Gastrocnemius medialis (tissue), 4 donors: ENCODE data around the gene OR10A2. TPM values are rescaled to one million over a fixed set of nuclear protein-coding genes. Genes with fewer than 3 reads are reported as not detected.
"Not testable (repeated sequence)": the region's sequence is repeated elsewhere in the genome, so short reads cannot be mapped to it uniquely, and the experiment has no call there.

ENCODE experiments used
- ATAC-seq, 2 donors: fragments of 150-250 bp; one replicate each; pipeline ENCODE4 v1.9.1; 2016
- DNase-seq, 2 donors: peaks; one replicate each; pipeline ENCODE4 v3.0.0-alpha.2; 2019
- H3K27ac ChIP-seq, 4 donors: fragments of 200-600 bp; sonication (generic); 1 replicate in 1 of 4; 2 replicates in 3 of 4; pipeline ENCODE4 v1.5.1; 2016 to 2018; ENCODE audit warnings: mild to moderate bottlenecking in 2 of 4, moderate library complexity in 1 of 4
- H3K27me3 ChIP-seq, 3 donors: fragments of 200-600 bp; sonication (generic) in 2 of 3; 1 replicate in 1 of 3; 2 replicates in 2 of 3; pipeline versions ENCODE4 v1.5.1 to v1.6.0; 2016 to 2019; ENCODE audit warnings: mild to moderate bottlenecking in 1 of 3, moderate library complexity in 1 of 3
- H3K36me3 ChIP-seq, 2 donors: fragments of 200-600 bp; sonication (generic) in 1 of 2; one replicate each; pipeline ENCODE4 v1.5.1; 2017 to 2018
- H3K4me1 ChIP-seq, 2 donors: fragments of 200-600 bp; sonication (generic) in 1 of 2; one replicate each; pipeline ENCODE4 v1.5.1; 2016 to 2017; ENCODE audit warnings: mild to moderate bottlenecking in 2 of 2
- H3K4me3 ChIP-seq, 4 donors: fragments of 200-600 bp; sonication (generic) in 3 of 4; 1 replicate in 1 of 4; 2 replicates in 3 of 4; pipeline ENCODE4 v1.5.1; 2016 to 2019; ENCODE audit warnings: mild to moderate bottlenecking in 2 of 4
- H3K9me3 ChIP-seq, 3 donors: fragments of 200-600 bp; sonication (generic) in 2 of 3; 1 replicate in 1 of 3; 2 replicates in 2 of 3; pipeline ENCODE4 v1.5.1; 2016 to 2019
- POLR2A ChIP-seq, 2 donors: fragments of 450-650 bp; IDR thresholded peaks; one replicate each; pipeline ENCODE4 v1.6.1; 2017; ENCODE audit warnings: antibody characterized with exemption in 2 of 2, mild to moderate bottlenecking in 2 of 2, moderate library complexity in 2 of 2
- in situ Hi-C, 4 donors: fragments of 200-750 bp; cut with MboI; loops; one replicate each; pipeline versions ENCODE4 v1.15.0 to v1.8.0; 2017; ENCODE audit warnings: low sequenced_read_pairs in 4 of 4
- intact Hi-C: fragments of 100-400 bp; cut with DNase I; formaldehyde crosslinking; loops from one replicate; pipeline ENCODE4 v1.15.1; 2023; ENCODE audit warnings: low total_unique reads
- total RNA-seq, 4 donors: library from RNA; depleted of rRNA; stranded (reverse); fragments of >200 nt; gene quantifications; one replicate each; pipeline versions ENCODE4 v1.1.0 to v1.2.3, GENCODE V29; 2016
- TF ChIP-seq, protein P1 (sequence below), 5 experiments: fragments of 450-650 bp in 3 of 5; fragments of 200-600 bp in 2 of 5; sonication (generic) in 2 of 5; IDR thresholded peaks in 4 of 5; conservative IDR thresholded peaks in 1 of 5; 1 replicate in 4 of 5; 2 replicates in 1 of 5; pipeline ENCODE4 v1.5.1; 2016 to 2019; ENCODE audit warnings: antibody characterized with exemption in 5 of 5, mild to moderate bottlenecking in 3 of 5, moderate library complexity in 3 of 5

OR10A2 gene
- total RNA-seq, 4 donors from 2014 or later: not detected

DNA sequence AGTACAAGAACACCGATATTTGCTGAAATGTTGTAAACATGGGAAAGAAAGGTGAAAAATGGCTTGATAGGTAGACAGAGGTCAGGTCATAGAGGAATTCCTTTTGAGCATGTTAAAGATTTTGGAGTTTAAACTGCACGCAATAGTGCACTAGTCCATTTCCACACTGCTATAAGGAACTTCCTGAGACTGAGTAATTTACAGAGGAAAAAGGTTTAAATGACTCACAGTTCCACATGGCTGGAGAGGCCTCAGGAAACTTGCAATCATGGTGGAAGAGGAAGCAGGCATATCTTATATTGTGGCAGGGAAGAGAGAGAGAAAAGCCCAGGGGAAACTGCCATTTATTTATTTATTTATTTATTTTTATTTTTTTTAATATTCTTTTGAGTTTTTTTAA is 12.3 kb upstream of the OR10A2 start:
- no peak for DNase-seq
- Histone ChIP-seq H3K4me1 (no peaks in the 10 kb centered on the region), H3K9me3 (no peaks in the 10 kb centered on the region), H3K4me3 (no peak overlapping the region), H3K36me3 (no peaks in the 10 kb centered on the region), H3K27me3 (no peaks in the 10 kb centered on the region), H3K27ac (no peak overlapping the region)
- in situ Hi-C loops (no loop called here), intact Hi-C loops (no loop called here)
- TF ChIP-seq POLR2A (IDR thresholded peaks at IDR 0.05): no peak
- TF ChIP-seq, protein P1, sequence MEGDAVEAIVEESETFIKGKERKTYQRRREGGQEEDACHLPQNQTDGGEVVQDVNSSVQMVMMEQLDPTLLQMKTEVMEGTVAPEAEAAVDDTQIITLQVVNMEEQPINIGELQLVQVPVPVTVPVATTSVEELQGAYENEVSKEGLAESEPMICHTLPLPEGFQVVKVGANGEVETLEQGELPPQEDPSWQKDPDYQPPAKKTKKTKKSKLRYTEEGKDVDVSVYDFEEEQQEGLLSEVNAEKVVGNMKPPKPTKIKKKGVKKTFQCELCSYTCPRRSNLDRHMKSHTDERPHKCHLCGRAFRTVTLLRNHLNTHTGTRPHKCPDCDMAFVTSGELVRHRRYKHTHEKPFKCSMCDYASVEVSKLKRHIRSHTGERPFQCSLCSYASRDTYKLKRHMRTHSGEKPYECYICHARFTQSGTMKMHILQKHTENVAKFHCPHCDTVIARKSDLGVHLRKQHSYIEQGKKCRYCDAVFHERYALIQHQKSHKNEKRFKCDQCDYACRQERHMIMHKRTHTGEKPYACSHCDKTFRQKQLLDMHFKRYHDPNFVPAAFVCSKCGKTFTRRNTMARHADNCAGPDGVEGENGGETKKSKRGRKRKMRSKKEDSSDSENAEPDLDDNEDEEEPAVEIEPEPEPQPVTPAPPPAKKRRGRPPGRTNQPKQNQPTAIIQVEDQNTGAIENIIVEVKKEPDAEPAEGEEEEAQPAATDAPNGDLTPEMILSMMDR (IDR thresholded peaks at IDR 0.05 in 4 of 5, conservative IDR thresholded peaks at IDR 0.05 in 1 of 5): no peak
- ATAC-seq: no peak

DNA sequence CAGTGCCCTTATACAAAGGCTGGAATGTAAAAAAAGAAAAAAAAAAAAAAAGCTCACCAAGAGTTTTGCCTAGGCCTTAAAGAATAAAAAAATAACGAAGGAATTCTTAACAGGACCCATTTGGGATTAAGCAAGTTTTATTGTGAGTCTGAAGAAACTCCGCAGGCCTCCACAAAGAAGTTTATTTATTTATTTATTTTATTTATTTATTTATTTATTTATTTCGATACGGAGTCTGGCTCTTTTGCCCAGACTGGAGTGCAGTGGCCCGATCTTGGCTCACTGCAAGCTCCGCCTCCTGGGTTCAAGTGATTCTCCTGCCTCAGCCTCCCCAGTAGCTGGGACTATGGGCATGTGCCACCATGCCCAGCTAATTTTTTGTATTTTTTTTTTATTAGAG is 8.1 kb upstream of the OR10A2 start:
- ATAC-seq, intact Hi-C loops, DNase-seq, H3K27me3 ChIP-seq, H3K36me3 ChIP-seq, in situ Hi-C loops, H3K4me1 ChIP-seq, H3K4me3 ChIP-seq, H3K9me3 ChIP-seq, H3K27ac ChIP-seq: not testable (repeated sequence)

DNA sequence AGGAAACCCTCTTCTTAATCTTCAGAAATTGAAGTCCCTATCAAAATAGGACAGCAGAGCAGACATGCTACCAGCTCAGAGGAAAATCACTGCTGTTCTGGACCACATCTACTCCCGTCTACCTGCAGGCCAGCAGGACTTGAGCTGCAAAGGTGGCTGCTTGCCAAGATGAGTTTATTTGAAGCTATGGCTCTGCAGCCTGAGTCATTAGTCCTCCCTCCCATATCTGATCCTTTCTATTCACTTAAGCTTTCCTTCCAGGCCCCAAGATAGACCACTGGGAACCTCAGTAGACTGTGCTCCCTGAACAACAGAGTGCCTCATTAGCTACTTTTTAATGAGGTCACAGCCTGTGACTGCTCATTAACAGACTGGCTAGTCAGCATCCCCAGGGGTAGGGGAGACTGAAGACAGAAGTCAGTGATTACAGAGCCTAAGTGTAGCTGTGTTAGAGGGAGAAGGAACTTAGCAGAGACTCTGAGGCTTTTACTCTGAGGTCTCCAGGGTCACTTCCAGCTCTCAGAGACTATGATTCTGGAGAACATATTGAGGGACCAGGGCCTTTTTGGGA is 6.8 kb upstream of the OR10A2 start:
- Histone ChIP-seq H3K9me3 (no peaks in the 10 kb centered on the region), H3K27me3 (no peaks in the 10 kb centered on the region), H3K4me1 (no peaks in the 10 kb centered on the region), H3K4me3 (no peak overlapping the region), H3K36me3 (no peaks in the 10 kb centered on the region), H3K27ac (no peak overlapping the region)
- in situ Hi-C loops (no loop called here), intact Hi-C loops (no loop called here)
- DNase-seq (no peak), ATAC-seq (no peak)
- TF ChIP-seq POLR2A (IDR thresholded peaks at IDR 0.05): no peak

DNA sequence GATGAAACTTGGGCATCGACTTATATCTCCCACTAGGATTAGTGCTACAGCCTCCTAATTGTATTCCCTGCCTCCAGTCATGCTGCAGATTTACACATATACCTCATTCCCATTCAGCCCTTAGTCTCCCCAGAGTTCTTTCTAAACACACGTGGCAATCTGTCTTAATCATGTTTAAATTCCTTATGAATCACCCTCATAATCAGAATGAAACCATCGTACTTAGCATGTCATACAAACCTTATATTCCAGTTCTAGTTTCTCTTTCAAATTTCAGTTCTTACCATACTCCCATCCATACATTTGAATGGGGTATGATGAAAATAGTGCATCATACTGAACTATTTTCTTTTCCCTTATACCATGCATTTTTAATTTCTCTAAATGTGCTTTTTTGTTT is 6.0 kb upstream of the OR10A2 start:
- Histone ChIP-seq H3K9me3 (no peaks in the 10 kb centered on the region), H3K27me3 (no peaks in the 10 kb centered on the region), H3K4me1 (no peaks in the 10 kb centered on the region), H3K4me3 (no peak overlapping the region), H3K36me3 (no peaks in the 10 kb centered on the region), H3K27ac (no peak overlapping the region)
- TF ChIP-seq POLR2A (IDR thresholded peaks at IDR 0.05): no peak
- TF ChIP-seq, protein P1 (IDR thresholded peaks at IDR 0.05 in 4 of 5, conservative IDR thresholded peaks at IDR 0.05 in 1 of 5): no peak
- in situ Hi-C loops: no loop called here
- intact Hi-C loops: no loop called here
- no peak for ATAC-seq
- DNase-seq: no peak

DNA sequence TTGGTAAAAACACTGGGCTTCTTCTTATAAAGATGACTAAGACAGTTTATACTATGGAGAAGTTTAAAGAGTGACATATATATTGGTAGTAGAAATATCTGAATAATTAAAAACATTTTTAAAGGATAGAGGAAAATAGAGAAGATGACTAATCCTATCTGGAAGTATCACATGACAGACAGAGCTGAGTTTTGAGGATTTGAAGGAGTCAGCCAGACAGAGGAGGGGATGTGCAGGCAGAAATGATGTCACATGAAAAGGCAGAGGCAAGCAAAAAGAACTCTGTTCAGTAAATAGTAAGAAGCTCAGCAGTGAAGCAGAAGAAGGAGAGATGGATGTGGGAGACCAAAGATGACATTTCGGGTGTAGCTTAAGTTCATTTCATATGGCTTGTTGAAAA is 1.6 kb downstream of the OR10A2 start:
- ATAC-seq (no peak), DNase-seq (no peak)
- in situ Hi-C loops (no loop called here), intact Hi-C loops (no loop called here)
- Histone ChIP-seq H3K9me3 (no peaks in the 10 kb centered on the region), H3K4me3 (no peak overlapping the region), H3K27me3 (no peaks in the 10 kb centered on the region), H3K27ac (no peak overlapping the region), H3K36me3 (no peaks in the 10 kb centered on the region), H3K4me1 (no peaks in the 10 kb centered on the region)
- TF ChIP-seq, protein P1 (IDR thresholded peaks at IDR 0.05 in 4 of 5, conservative IDR thresholded peaks at IDR 0.05 in 1 of 5): no peak
- no peak for TF ChIP-seq POLR2A (IDR thresholded peaks at IDR 0.05)

DNA sequence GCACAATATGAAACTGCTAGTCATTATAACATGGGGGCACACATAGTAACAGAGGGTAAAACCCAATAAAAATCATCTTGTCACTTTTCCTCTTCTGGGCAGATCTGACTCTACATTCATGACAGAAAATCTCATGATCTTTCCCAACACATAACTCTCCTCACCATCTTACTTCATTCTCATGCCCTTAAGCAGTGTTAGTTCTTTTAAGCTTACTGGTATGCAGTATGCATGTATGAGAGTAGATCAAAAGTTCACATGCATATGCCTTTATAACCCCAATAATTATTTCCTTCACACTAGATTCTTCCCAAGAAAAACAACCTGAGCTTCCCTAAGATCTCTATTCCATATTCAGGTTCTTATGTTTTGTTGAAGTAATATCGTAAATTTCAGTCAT is 8.4 kb downstream of the OR10A2 start:
- in situ Hi-C loops: no loop called here
- no peaks in the 10 kb centered on the region for H3K27me3 ChIP-seq
- no peaks in the 10 kb centered on the region for H3K9me3 ChIP-seq
- no peak overlapping the region for H3K27ac ChIP-seq
- no peak overlapping the region for H3K4me3 ChIP-seq
- no peaks in the 10 kb centered on the region for H3K4me1 ChIP-seq
- no peaks in the 10 kb centered on the region for H3K36me3 ChIP-seq
- intact Hi-C loops: no loop called here
- no peak for ATAC-seq
- DNase-seq: no peak
- TF ChIP-seq POLR2A (IDR thresholded peaks at IDR 0.05): no peak
- TF ChIP-seq, protein P1 (IDR thresholded peaks at IDR 0.05 in 4 of 5, conservative IDR thresholded peaks at IDR 0.05 in 1 of 5): no peak
